OCI-LY7 (cell line): Measurements from ENCODE around the gene CFAP58.

Experiments used
- CTCF ChIP-seq: fragments of 200-600 bp; sonication (generic); conservative IDR thresholded peaks from 2 replicates; pipeline ENCODE4 v1.5.1; 2014; ENCODE audit warnings: mild to moderate bottlenecking, antibody characterized with exemption, low read length, moderate library complexity, mixed read lengths
- EZH2phosphoT487 ChIP-seq: fragments of 200-600 bp; sonication (generic); IDR thresholded peaks from 2 replicates; pipeline ENCODE4 v1.6.1; 2018; ENCODE audit warnings: low read depth, borderline replicate concordance, mild to moderate bottlenecking, mixed run types, antibody characterized with exemption, low read length, moderate library complexity, mixed read lengths

GRCh38 chr10:104445359-104445758 is 91.7 kb downstream of the CFAP58 start:
- TF ChIP-seq EZH2phosphoT487 (no peak), CTCF (no peak)
